ENCODE results near the gene LAMP1. TPM values are rescaled to one million over a fixed set of nuclear protein-coding genes. Genes with fewer than 3 reads are reported as not detected.

The LAMP1 gene
- total and polyA plus RNA-seq, 4 experiments from 2014 or later, result 20.5 to 126 (median 76.9) TPM

- CTCF ChIA-PET (ENCODE audit: partially characterized antibody), result no interaction called here
- Histone ChIP-seq H3K27ac (ENCODE audit: low read depth, low read length) (peak overlapping the region; percentile 90), H3K4me1 (ENCODE audit: insufficient read depth, low read length) (peaks cover 35% of the 10 kb centered on the region), H3K36me3 (ENCODE audit: insufficient read depth, low read length) (no peaks in the 10 kb centered on the region), H3K9me3 (ENCODE audit: control insufficient read depth in 1 of 2, low read length in 2 of 2) (no peaks in the 10 kb centered on the region), H3K4me3 (ENCODE audit: low read length in 2 of 2) (peak overlapping the region; percentile 73 to 80), H3K27me3 (ENCODE audit: insufficient read depth, low read length) (no peaks in the 10 kb centered on the region)
- POLR2A ChIA-PET (ENCODE audit: partially characterized antibody), result interaction anchor here (1.3 to 2.4 kb wide), 4 partner anchors 10 to 96 kb away, joined by 3 to 24 read pairs (median 4); partner anchors contain the start of genes CUL4A and PCID2
- Mint-ChIP-seq H3K4me1 (peaks cover 23 to 42% (median 32%) of the 10 kb centered on the region in 4 donors), H3K27me3 (peaks cover 8 to 10% of the 10 kb centered on the region in 2 donors), H3K4me3 (peak overlapping the region; percentile 89 to 97 (median 94)), H3K36me3 (peaks cover 0 to 18% of the 10 kb centered on the region in 2 donors), H3K27ac (peak overlapping the region; percentile 96 to 99 (median 98)), H3K9me3 (peaks cover 0 to 14% (median 2%) of the 10 kb centered on the region in 8 donors)
- intact Hi-C loops (cut with micrococcal nuclease), result loop anchor here (1.0 to 10.0 kb wide), 6 partner anchors 89 to 603 kb away; partner anchors contain the start of genes ATP11A, DCUN1D2, MCF2L and PCID2
- peak; percentile 60 to 82 (median 63) for DNase-seq
Measured at GRCh38 chr13:113297370-113298042, 467 bp downstream of the LAMP1 start.

GRCh38 chr13:113298043-113298945, 1.3 kb downstream of the LAMP1 start:
- ChIA-PET CTCF (ENCODE audit: partially characterized antibody) (interaction anchor here (0.6 kb wide), 1 partner anchor 29 kb away, joined by 5 read pairs; no protein-coding TSS in a partner anchor), POLR2A (ENCODE audit: partially characterized antibody) (interaction anchor here (1.3 to 2.4 kb wide), 3 partner anchors 10 to 89 kb away, joined by 4 to 24 read pairs (median 5); partner anchors contain the start of genes CUL4A and PCID2)
- Histone ChIP-seq H3K27ac (ENCODE audit: low read depth, low read length) (peak overlapping the region; percentile 90), H3K9me3 (ENCODE audit: control insufficient read depth in 1 of 2, low read length in 2 of 2) (no peaks in the 10 kb centered on the region), H3K27me3 (ENCODE audit: insufficient read depth, low read length) (no peaks in the 10 kb centered on the region), H3K4me3 (ENCODE audit: low read length in 2 of 2) (peak overlapping the region; percentile 73 to 80), H3K36me3 (ENCODE audit: insufficient read depth, low read length) (no peaks in the 10 kb centered on the region), H3K4me1 (ENCODE audit: insufficient read depth, low read length) (peaks cover 34% of the 10 kb centered on the region)
- H3K27me3 Mint-ChIP-seq, result peaks cover 6 to 8% of the 10 kb centered on the region in 2 donors
- H3K9me3 Mint-ChIP-seq, result peaks cover 0 to 14% (median 2%) of the 10 kb centered on the region in 8 donors
- intact Hi-C loops (cut with micrococcal nuclease), result loop anchor here (5.0 to 10.0 kb wide), 2 partner anchors 356 to 603 kb away; partner anchors contain the start of gene ATP11A
- H3K4me3 Mint-ChIP-seq, result peak overlapping the region; percentile 89 to 97 (median 94)
- peaks cover 24 to 48% (median 36%) of the 10 kb centered on the region in 4 donors for H3K4me1 Mint-ChIP-seq
- peak overlapping the region; percentile 96 to 99 (median 98) for H3K27ac Mint-ChIP-seq
- peaks cover 0 to 21% of the 10 kb centered on the region in 2 donors for H3K36me3 Mint-ChIP-seq
- no peak for DNase-seq

- ChIA-PET POLR2A (ENCODE audit: partially characterized antibody) (no interaction called here), CTCF (ENCODE audit: partially characterized antibody) (no interaction called here)
- Mint-ChIP-seq H3K27me3 (peaks cover 4 to 6% of the 10 kb centered on the region in 2 donors), H3K4me1 (peaks cover 29 to 58% (median 42%) of the 10 kb centered on the region in 4 donors), H3K36me3 (peaks cover 4 to 27% of the 10 kb centered on the region in 2 donors), H3K4me3 (no peak overlapping the region), H3K9me3 (peaks cover 0 to 14% (median 2%) of the 10 kb centered on the region in 8 donors), H3K27ac (peak overlapping the region in 1 of 7 donors; percentile 24)
- Histone ChIP-seq H3K4me1 (ENCODE audit: insufficient read depth, low read length) (peaks cover 34% of the 10 kb centered on the region), H3K27me3 (ENCODE audit: insufficient read depth, low read length) (no peaks in the 10 kb centered on the region), H3K9me3 (ENCODE audit: control insufficient read depth in 1 of 2, low read length in 2 of 2) (no peaks in the 10 kb centered on the region), H3K27ac (ENCODE audit: low read depth, low read length) (no peak overlapping the region), H3K4me3 (ENCODE audit: low read length in 2 of 2) (no peak overlapping the region), H3K36me3 (ENCODE audit: insufficient read depth, low read length) (no peaks in the 10 kb centered on the region)
- DNase-seq, result no peak
- intact Hi-C loops (cut with micrococcal nuclease), result loop anchor here (5.0 to 10.0 kb wide), 2 partner anchors 358 to 605 kb away; partner anchors contain the start of gene ATP11A
Measured at GRCh38 chr13:113299951-113300350, 2.9 kb downstream of the LAMP1 start.

- peaks cover 32 to 62% (median 40%) of the 10 kb centered on the region in 4 donors for H3K4me1 Mint-ChIP-seq
- ChIA-PET POLR2A (ENCODE audit: partially characterized antibody) (no interaction called here), CTCF (ENCODE audit: partially characterized antibody) (no interaction called here)
- H3K9me3 Mint-ChIP-seq, result no peaks in the 10 kb centered on the region
- Histone ChIP-seq H3K9me3 (ENCODE audit: control insufficient read depth in 1 of 2, low read length in 2 of 2) (no peaks in the 10 kb centered on the region), H3K4me3 (ENCODE audit: low read length in 2 of 2) (no peak overlapping the region), H3K27me3 (ENCODE audit: insufficient read depth, low read length) (no peaks in the 10 kb centered on the region), H3K4me1 (ENCODE audit: insufficient read depth, low read length) (peaks cover 23% of the 10 kb centered on the region), H3K36me3 (ENCODE audit: insufficient read depth, low read length) (no peaks in the 10 kb centered on the region), H3K27ac (ENCODE audit: low read depth, low read length) (no peak overlapping the region)
- no peak overlapping the region for H3K4me3 Mint-ChIP-seq
- DNase-seq, result no peak
- H3K36me3 Mint-ChIP-seq, result peaks cover 6 to 32% of the 10 kb centered on the region in 2 donors
- no peak overlapping the region for H3K27ac Mint-ChIP-seq
- intact Hi-C loops (cut with micrococcal nuclease), result no loop called here
- no peaks in the 10 kb centered on the region for H3K27me3 Mint-ChIP-seq
Measured at GRCh38 chr13:113302986-113303385, 5.9 kb downstream of the LAMP1 start.

GRCh38 chr13:113304121-113304520, 7.1 kb downstream of the LAMP1 start:
- H3K27me3 ChIP-seq (ENCODE audit: insufficient read depth, low read length), result no peaks in the 10 kb centered on the region
- no peaks in the 10 kb centered on the region for H3K27me3 Mint-ChIP-seq
- no peaks in the 10 kb centered on the region for H3K9me3 Mint-ChIP-seq
- no peak for DNase-seq
- peak overlapping the region in 1 of 7 donors; percentile 75 for H3K27ac Mint-ChIP-seq
- no peaks in the 10 kb centered on the region for H3K9me3 ChIP-seq (ENCODE audit: control insufficient read depth in 1 of 2, low read length in 2 of 2)
- peaks cover 12% of the 10 kb centered on the region for H3K4me1 ChIP-seq (ENCODE audit: insufficient read depth, low read length)
- peaks cover 6 to 29% of the 10 kb centered on the region in 2 donors for H3K36me3 Mint-ChIP-seq
- H3K36me3 ChIP-seq (ENCODE audit: insufficient read depth, low read length), result no peaks in the 10 kb centered on the region
- ChIA-PET POLR2A (ENCODE audit: partially characterized antibody) (no interaction called here), CTCF (ENCODE audit: partially characterized antibody) (no interaction called here)
- no peak overlapping the region for H3K4me3 Mint-ChIP-seq
- no peak overlapping the region for H3K27ac ChIP-seq (ENCODE audit: low read depth, low read length)
- peaks cover 24 to 50% (median 31%) of the 10 kb centered on the region in 4 donors for H3K4me1 Mint-ChIP-seq
- no peak overlapping the region for H3K4me3 ChIP-seq (ENCODE audit: low read length in 2 of 2)
- intact Hi-C loops (cut with micrococcal nuclease), result no loop called here

- Mint-ChIP-seq H3K9me3 (no peaks in the 10 kb centered on the region), H3K36me3 (peaks cover 6 to 33% of the 10 kb centered on the region in 2 donors), H3K4me1 (peaks cover 23 to 45% (median 30%) of the 10 kb centered on the region in 4 donors), H3K4me3 (no peak overlapping the region), H3K27ac (peak overlapping the region in 2 of 7 donors; percentile 23 to 48), H3K27me3 (no peaks in the 10 kb centered on the region)
- intact Hi-C loops (cut with micrococcal nuclease), result no loop called here
- Histone ChIP-seq H3K9me3 (ENCODE audit: control insufficient read depth in 1 of 2, low read length in 2 of 2) (no peaks in the 10 kb centered on the region), H3K36me3 (ENCODE audit: insufficient read depth, low read length) (no peaks in the 10 kb centered on the region), H3K27me3 (ENCODE audit: insufficient read depth, low read length) (no peaks in the 10 kb centered on the region), H3K4me1 (ENCODE audit: insufficient read depth, low read length) (peaks cover 4% of the 10 kb centered on the region), H3K27ac (ENCODE audit: low read depth, low read length) (no peak overlapping the region), H3K4me3 (ENCODE audit: low read length in 2 of 2) (no peak overlapping the region)
- no peak for DNase-seq
- ChIA-PET CTCF (ENCODE audit: partially characterized antibody) (no interaction called here), POLR2A (ENCODE audit: partially characterized antibody) (no interaction called here)
Measured at GRCh38 chr13:113305208-113305607, 8.2 kb downstream of the LAMP1 start.

All from CD4-positive, alpha-beta memory T cell (primary cell).